GM18951 (cell line): Measurements from ENCODE around the gene CTXND1.

Experiments
- POLR2A ChIP-seq: IDR thresholded peaks from 4 replicates; pipeline ENCODE4 v1.6.1; 2011; ENCODE audit warnings: mild to moderate bottlenecking; ENCODE audit not compliant: insufficient read length, insufficient read depth; ENCODE audit errors: extremely low read depth
- in situ Hi-C: fragments of 300-500 bp; cut with MboI; formaldehyde crosslinking; loops from one replicate; pipeline ENCODE4 v1.12.0; 2022; ENCODE audit warnings: low sequenced_read_pairs, mixed read lengths, inconsistent platforms; ENCODE audit not compliant: unreplicated experiment

CTXND1 gene

GRCh38 chr15:80246425-80246894 lies 5.6 kb downstream of the CTXND1 start:
- no peak for TF ChIP-seq POLR2A
- in situ Hi-C loops, result no loop called here

GRCh38 chr15:80242802-80243201 lies 9.2 kb downstream of the CTXND1 start:
- in situ Hi-C loops, result no loop called here
- no peak for TF ChIP-seq POLR2A

GRCh38 chr15:80242132-80242769 lies 9.8 kb downstream of the CTXND1 start:
- in situ Hi-C loops, result no loop called here
- TF ChIP-seq POLR2A, result no peak

- TF ChIP-seq POLR2A, result no peak
- in situ Hi-C loops, result no loop called here
Observed at GRCh38 chr15:80241508-80241907, 10.5 kb downstream of the CTXND1 start.

- no peak for TF ChIP-seq POLR2A
Observed at GRCh38 chr15:80240276-80240675, 11.7 kb downstream of the CTXND1 start.

GRCh38 chr15:80234883-80235282 lies 17.1 kb downstream of the CTXND1 start:
- TF ChIP-seq POLR2A, result no peak
- in situ Hi-C loops, result no loop called here

More at GRCh38 chr15:80240276-80240675, 11.7 kb downstream of the CTXND1 start:
- in situ Hi-C loops, result no loop called here

GRCh38 chr15:80233581-80233980 lies 18.4 kb downstream of the CTXND1 start:
- in situ Hi-C loops, result no loop called here
- TF ChIP-seq POLR2A, result no peak

- TF ChIP-seq POLR2A, result no peak
- in situ Hi-C loops, result no loop called here
Observed at GRCh38 chr15:80231371-80231770, 20.6 kb downstream of the CTXND1 start.

GRCh38 chr15:80228959-80229610 lies 22.9 kb downstream of the CTXND1 start:
- TF ChIP-seq POLR2A, result no peak
- in situ Hi-C loops, result no loop called here

- in situ Hi-C loops, result no loop called here
- TF ChIP-seq POLR2A, result no peak
Observed at GRCh38 chr15:80219955-80220354, 32.1 kb downstream of the CTXND1 start.

GRCh38 chr15:80217327-80217900 lies 34.6 kb downstream of the CTXND1 start:
- no peak for TF ChIP-seq POLR2A
- in situ Hi-C loops, result no loop called here

- TF ChIP-seq POLR2A, result no peak
- in situ Hi-C loops, result no loop called here
Observed at GRCh38 chr15:80216911-80217310, 35.1 kb downstream of the CTXND1 start.

- in situ Hi-C loops, result no loop called here
- TF ChIP-seq POLR2A, result no peak
Observed at GRCh38 chr15:80216141-80216540, 35.9 kb downstream of the CTXND1 start.

GRCh38 chr15:80214910-80215309 lies 37.1 kb downstream of the CTXND1 start:
- no peak for TF ChIP-seq POLR2A
- in situ Hi-C loops, result no loop called here
